Measurements from ENCODE around the gene PMF1. TPM values are rescaled to one million over a fixed set of nuclear protein-coding genes. Genes with fewer than 3 reads are reported as not detected.

Gene PMF1
- total and polyA plus RNA-seq, 4 donors, result 24.7 to 63.5 (median 36.9) TPM

GRCh38 chr1:156258859-156259258, 46.1 kb downstream of the PMF1 start (continued):
- no peak for TF ChIP-seq ZBTB33 (IDR thresholded peaks at IDR 0.05)
- TF ChIP-seq JUND (IDR thresholded peaks at IDR 0.05), result no peak

GRCh38 chr1:156259805-156260204, 47.0 kb downstream of the PMF1 start:
- peak in 1 of 2 donors; percentile 23 for TF ChIP-seq RAD21 (IDR thresholded peaks at IDR 0.05)
- no peak for TF ChIP-seq CTCF (IDR thresholded peaks at IDR 0.05; ENCODE audit: low read depth, low read length, missing input control)
- no peak for TF ChIP-seq ATF3 (IDR thresholded peaks at IDR 0.05)
- no peak for TF ChIP-seq FOXA2 (IDR thresholded peaks at IDR 0.05)
- Histone ChIP-seq H3K9ac (ENCODE audit: low read depth in 1 of 2, low read length in 2 of 2) (no peak overlapping the region), H3K4me1 (ENCODE audit: control insufficient read depth in 4 of 4, insufficient read depth in 4 of 4, low read length in 3 of 4) (peaks cover 0 to 5% (median 2%) of the 10 kb centered on the region in 4 donors), H3K36me3 (ENCODE audit: control insufficient read depth in 4 of 4, insufficient read depth in 3 of 4, low read depth in 1 of 4, low read length in 3 of 4) (peaks cover 16 to 81% (median 60%) of the 10 kb centered on the region in 4 donors), H3K4me3 (ENCODE audit: low read depth in 1 of 3, low read length in 3 of 3) (no peak overlapping the region), H3K9me3 (ENCODE audit: control insufficient read depth in 4 of 4, low read length in 3 of 4) (no peaks in the 10 kb centered on the region), H3K27me3 (ENCODE audit: control insufficient read depth in 4 of 4, insufficient read depth in 4 of 4, low read length in 3 of 4) (no peaks in the 10 kb centered on the region), H3K27ac (ENCODE audit: low read depth in 1 of 2, low read length in 2 of 2) (no peak overlapping the region)
- no peak for DNase-seq (ENCODE audit: low spot score)
- WGBS, result 90% methylated on average over 3 of the region's 3 CpGs

GRCh38 chr1:156260896-156261295, 48.1 kb downstream of the PMF1 start:
- Histone ChIP-seq H3K4me1 (ENCODE audit: control insufficient read depth in 4 of 4, insufficient read depth in 4 of 4, low read length in 3 of 4) (peaks cover 0 to 5% (median 2%) of the 10 kb centered on the region in 4 donors), H3K4me3 (ENCODE audit: low read depth in 1 of 3, low read length in 3 of 3) (no peak overlapping the region), H3K36me3 (ENCODE audit: control insufficient read depth in 4 of 4, insufficient read depth in 3 of 4, low read depth in 1 of 4, low read length in 3 of 4) (peaks cover 16 to 88% (median 66%) of the 10 kb centered on the region in 4 donors), H3K9me3 (ENCODE audit: control insufficient read depth in 4 of 4, low read length in 3 of 4) (no peaks in the 10 kb centered on the region), H3K9ac (ENCODE audit: low read depth in 1 of 2, low read length in 2 of 2) (no peak overlapping the region), H3K27ac (ENCODE audit: low read depth in 1 of 2, low read length in 2 of 2) (no peak overlapping the region), H3K27me3 (ENCODE audit: control insufficient read depth in 4 of 4, insufficient read depth in 4 of 4, low read length in 3 of 4) (no peaks in the 10 kb centered on the region)
- 96% methylated on average over 2 of the region's 2 CpGs for WGBS
- no peak for DNase-seq (ENCODE audit: low spot score)
- TF ChIP-seq ATF3 (IDR thresholded peaks at IDR 0.05) (no peak), NR2F2 (IDR thresholded peaks at IDR 0.05) (no peak), RAD21 (IDR thresholded peaks at IDR 0.05) (no peak), MAX (IDR thresholded peaks at IDR 0.05) (no peak), ZBTB33 (IDR thresholded peaks at IDR 0.05) (no peak), FOXA1 (IDR thresholded peaks at IDR 0.05) (no peak), TAF1 (conservative IDR thresholded peaks at IDR 0.05) (no peak), CTCF (IDR thresholded peaks at IDR 0.05; ENCODE audit: low read depth, low read length, missing input control) (no peak), HNF4A (conservative IDR thresholded peaks at IDR 0.05) (no peak), REST (IDR thresholded peaks at IDR 0.05) (no peak), GABPA (IDR thresholded peaks at IDR 0.05 in 1 of 2, conservative IDR thresholded peaks at IDR 0.05 in 1 of 2) (no peak), JUND (IDR thresholded peaks at IDR 0.05) (no peak), FOXA2 (IDR thresholded peaks at IDR 0.05) (no peak), HNF4G (IDR thresholded peaks at IDR 0.05) (no peak), RXRA (IDR thresholded peaks at IDR 0.05) (no peak)

All from liver (tissue), 9 donors.